Ovary (tissue), 3 donors: ENCODE data around the gene EXOC7.

Experiments
- CTCF ChIP-seq, 3 donors: fragments of 450-650 bp in 2 of 3; fragments of 200-600 bp in 1 of 3; IDR thresholded peaks; one replicate each; pipeline versions ENCODE4 v1.5.1 to v1.8.0; 2016 to 2022; ENCODE audit warnings: antibody characterized with exemption in 3 of 3, mild to moderate bottlenecking in 1 of 3
- POLR2A ChIP-seq: fragments of 450-650 bp; IDR thresholded peaks from one replicate; pipeline ENCODE4 v1.6.1; 2017; ENCODE audit warnings: antibody characterized with exemption, mild to moderate bottlenecking, moderate library complexity
- donor health status: DM: no; HTN: no; CAD: no.

- TF ChIP-seq CTCF (IDR thresholded peaks at IDR 0.05) (no peak), POLR2A (no peak)
Observed at GRCh38 chr17:76032073-76032779, 71.4 kb downstream of the EXOC7 start.
